SK-N-SH (cell line): Measurements from ENCODE around the gene OTOG. TPM values are rescaled to one million over a fixed set of nuclear protein-coding genes. Genes with fewer than 3 reads are reported as not detected.

Experiments used
- CTCF ChIA-PET: fragments of 300-600, 350-600 bp; formaldehyde crosslinking; extraction: SDS; loops from one replicate; lab custom pipeline; 2021; lab: Yijun Ruan, JAX
- POLR2A ChIA-PET: fragments of 350-600 bp; sonication (Branson Sonifier 250); formaldehyde crosslinking; extraction: SDS; loops from one replicate; lab custom pipeline; 2020; ENCODE audit warnings: antibody characterized with exemption, inconsistent platforms; lab: Yijun Ruan, JAX
- DNase-seq: peaks from one replicate; pipeline ENCODE4 v3.0.0; 2012
- H2AFZ ChIP-seq: fragments of 200-600 bp; sonication (generic); 2 replicates; pipeline ENCODE4 v1.8.1; 2016; ENCODE audit warnings: antibody characterized with exemption, mild to moderate bottlenecking, low read depth
- H3F3A ChIP-seq: fragments of 200-600 bp; sonication (generic); replicated peaks from 2 replicates; pipeline ENCODE3; 2016; ENCODE audit warnings: antibody characterized with exemption, mild to moderate bottlenecking; ENCODE audit not compliant: insufficient read depth
- H3K27ac ChIP-seq, 2 experiments: fragments of 200-500 bp in 1 of 2; fragments of 200-600 bp in 1 of 2; sonication (Bioruptor generic) in 1 of 2; sonication (generic), shearing (Covaris generic) in 1 of 2; 2 replicates each; pipeline versions ENCODE4 v1.5.1 to v1.6.1; 2014 to 2016; ENCODE audit warnings: low read depth in 2 of 2, inconsistent platforms in 1 of 2, low read length in 1 of 2, mild to moderate bottlenecking in 1 of 2, mixed read lengths in 1 of 2
- H3K27me3 ChIP-seq: fragments of 200-600 bp; sonication (generic), shearing (Covaris generic); 2 replicates; pipeline ENCODE4 v1.6.1; 2016; ENCODE audit warnings: mixed run types; ENCODE audit not compliant: insufficient read depth
- H3K36me3 ChIP-seq, 2 experiments: fragments of 200-500 bp in 1 of 2; fragments of 200-600 bp in 1 of 2; sonication (Bioruptor generic) in 1 of 2; sonication (generic) in 1 of 2; replicated peaks in 1 of 2; 2 replicates each; pipeline versions ENCODE3 to v1.5.1; 2014 to 2016; ENCODE audit warnings: low read length in 1 of 2, mild to moderate bottlenecking in 1 of 2; ENCODE audit not compliant: insufficient read depth in 2 of 2, control insufficient read depth in 1 of 2
- H3K4me1 ChIP-seq, 2 experiments: fragments of 200-500 bp in 1 of 2; fragments of 200-600 bp in 1 of 2; sonication (Bioruptor generic) in 1 of 2; sonication (generic), shearing (Covaris generic) in 1 of 2; 2 replicates each; pipeline versions ENCODE4 v1.5.1 to v1.6.1; 2014 to 2016; ENCODE audit warnings: low read depth in 1 of 2, low read length in 1 of 2, mixed run types in 1 of 2; ENCODE audit not compliant: insufficient read depth in 2 of 2, control insufficient read depth in 1 of 2
- H3K4me2 ChIP-seq: fragments of 200-600 bp; sonication (generic), shearing (Covaris generic); 2 replicates; pipeline ENCODE4 v1.6.1; 2017; ENCODE audit warnings: mixed run types
- H3K4me3 ChIP-seq, 2 experiments: fragments of 200-500 bp in 1 of 2; fragments of 200-600 bp in 1 of 2; sonication (Bioruptor generic) in 1 of 2; sonication (generic), shearing (Covaris generic) in 1 of 2; 2 replicates each; pipeline versions ENCODE4 v1.5.1 to v1.8.1; 2014 to 2016; ENCODE audit warnings: low read depth in 2 of 2, inconsistent platforms in 1 of 2, low read length in 1 of 2, mild to moderate bottlenecking in 1 of 2, mixed read lengths in 1 of 2, moderate library complexity in 1 of 2
- H3K79me2 ChIP-seq: fragments of 200-600 bp; sonication (generic); 2 replicates; pipeline ENCODE4 v1.8.1; 2017; ENCODE audit warnings: mild to moderate bottlenecking; ENCODE audit not compliant: insufficient read depth
- H3K9ac ChIP-seq: fragments of 200-600 bp; sonication (generic); 2 replicates; pipeline ENCODE4 v1.6.1; 2017; ENCODE audit warnings: mixed run types
- H3K9me2 ChIP-seq: fragments of 200-600 bp; sonication (generic); 2 replicates; pipeline ENCODE4 v1.6.1; 2017; ENCODE audit warnings: mixed run types
- H3K9me3 ChIP-seq: fragments of 200-600 bp; sonication (generic); 2 replicates; pipeline ENCODE4 v1.6.1; 2017; ENCODE audit warnings: mixed run types, mild to moderate bottlenecking, moderate library complexity
- H4K20me1 ChIP-seq: fragments of 200-600 bp; sonication (generic); 2 replicates; pipeline ENCODE4 v1.6.1; 2017; ENCODE audit warnings: mild to moderate bottlenecking, mixed run types; ENCODE audit not compliant: insufficient read depth
- CHD2 ChIP-seq: fragments of 150-350 bp; IDR thresholded peaks from 2 replicates; pipeline ENCODE4 v1.6.1; 2018; ENCODE audit warnings: low read length; ENCODE audit not compliant: partially characterized antibody
- ELF1 ChIP-seq: IDR thresholded peaks from 2 replicates; pipeline ENCODE4 v1.4.0; 2012
- FOSL2 ChIP-seq: IDR thresholded peaks from 2 replicates; pipeline ENCODE4 v1.4.0; 2012; ENCODE audit warnings: low read depth, mild to moderate bottlenecking, moderate library complexity, borderline replicate concordance
- FOXJ3 ChIP-seq: sonication (generic); formaldehyde crosslinking; IDR thresholded peaks from 2 replicates; pipeline ENCODE4 v1.5.1; 2020; ENCODE audit warnings: mild to moderate bottlenecking, missing genetic modification reagents
- FOXM1 ChIP-seq: IDR thresholded peaks from 2 replicates; pipeline ENCODE4 v1.4.0; 2012; ENCODE audit warnings: low read depth, mild to moderate bottlenecking
- GABPA ChIP-seq: IDR thresholded peaks from 2 replicates; pipeline ENCODE4 v1.4.0; 2012; ENCODE audit warnings: low read depth, mild to moderate bottlenecking
- GATA2 ChIP-seq: sonication (generic); formaldehyde crosslinking; IDR thresholded peaks from 2 replicates; pipeline ENCODE4 v1.5.0; 2020; ENCODE audit warnings: mild to moderate bottlenecking, missing genetic modification reagents
- NFIC ChIP-seq: IDR thresholded peaks from 2 replicates; pipeline ENCODE4 v1.4.0; 2012; ENCODE audit warnings: borderline replicate concordance
- RFX5 ChIP-seq: IDR thresholded peaks from 2 replicates; pipeline ENCODE4 v1.6.1; 2012; ENCODE audit warnings: mild to moderate bottlenecking, improper control_type of control experiment, low read length
- SIN3A ChIP-seq: IDR thresholded peaks from 2 replicates; pipeline ENCODE4 v1.6.1; 2012; ENCODE audit warnings: low read depth, mild to moderate bottlenecking, low read length, moderate library complexity, borderline replicate concordance
- SMC3 ChIP-seq: IDR thresholded peaks from 2 replicates; pipeline ENCODE4 v1.6.1; 2012; ENCODE audit warnings: low read depth, low read length, improper control_type of control experiment
- YY1 ChIP-seq: IDR thresholded peaks from 2 replicates; pipeline ENCODE4 v1.4.0; 2012; ENCODE audit warnings: low read depth, mild to moderate bottlenecking
- WGBS: methylation state at CpG from one replicate; pipeline ENCODE4 v1.1.6; 2017; ENCODE audit warnings: low lambda C conversion rate; 5-methylcytosine and 5-hydroxymethylcytosine counted together
- polyA plus RNA-seq, 3 experiments: library from polyadenylated mRNA; depleted of rRNA; stranded (reverse); fragments of >200 nt; gene quantifications; 2 replicates each; pipeline ENCODE4 v1.2.3, GENCODE V29; 2012
- TF ChIP-seq, protein P1 (sequence below): fragments of 200-600 bp; sonication (generic); IDR thresholded peaks from 2 replicates; pipeline ENCODE4 v1.6.1; 2017; ENCODE audit warnings: antibody characterized with exemption, mild to moderate bottlenecking, moderate library complexity
- TF ChIP-seq, protein P2 (sequence below): IDR thresholded peaks from 2 replicates; pipeline ENCODE4; 2012

Gene OTOG
- polyA plus RNA-seq, 1 of the 3 experiments (the other 2 are of a cell fraction): not detected

DNA sequence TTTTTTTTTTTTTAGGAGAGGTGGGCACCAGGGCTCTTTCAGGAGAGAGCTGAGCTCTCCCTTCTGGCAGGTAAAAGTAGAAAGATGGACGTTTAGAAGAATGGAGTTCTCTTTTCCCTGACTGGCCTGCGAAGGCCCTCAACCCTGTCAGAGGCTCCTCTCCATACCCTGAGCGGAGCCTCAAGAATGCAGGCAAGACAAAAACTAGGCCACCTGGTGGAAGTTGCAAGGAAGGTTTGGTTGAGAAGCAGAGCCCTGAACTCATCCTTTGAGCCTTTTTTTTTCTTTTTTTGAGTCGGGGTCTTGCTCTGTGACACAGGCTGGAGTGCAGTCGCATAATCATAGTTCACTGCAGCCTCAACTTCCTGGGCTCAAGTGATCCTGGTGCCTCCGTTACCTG lies 1.4 kb downstream of the OTOG start:
- no peak overlapping the region for H3K4me2 ChIP-seq
- POLR2A ChIA-PET: no interaction called here
- H3K27ac ChIP-seq: no peak overlapping the region
- 49% methylated on average over 5 of the region's 6 CpGs for whole genome bisulfite sequencing
- H3K79me2 ChIP-seq: no peaks in the 10 kb centered on the region
- CTCF ChIA-PET: interaction anchor here (1.3 to 3.6 kb wide), 3 partner anchors 10 to 20 kb away, joined by 3 to 12 read pairs (median 3); no protein-coding TSS in a partner anchor
- H3K9me3 ChIP-seq: no peaks in the 10 kb centered on the region
- H3K4me1 ChIP-seq: no peaks in the 10 kb centered on the region; a peak in 1 of 4 replicates
- no peak overlapping the region for H3K4me3 ChIP-seq
- no peaks in the 10 kb centered on the region for H3F3A ChIP-seq
- DNase-seq: no peak
- TF ChIP-seq, protein P1, sequence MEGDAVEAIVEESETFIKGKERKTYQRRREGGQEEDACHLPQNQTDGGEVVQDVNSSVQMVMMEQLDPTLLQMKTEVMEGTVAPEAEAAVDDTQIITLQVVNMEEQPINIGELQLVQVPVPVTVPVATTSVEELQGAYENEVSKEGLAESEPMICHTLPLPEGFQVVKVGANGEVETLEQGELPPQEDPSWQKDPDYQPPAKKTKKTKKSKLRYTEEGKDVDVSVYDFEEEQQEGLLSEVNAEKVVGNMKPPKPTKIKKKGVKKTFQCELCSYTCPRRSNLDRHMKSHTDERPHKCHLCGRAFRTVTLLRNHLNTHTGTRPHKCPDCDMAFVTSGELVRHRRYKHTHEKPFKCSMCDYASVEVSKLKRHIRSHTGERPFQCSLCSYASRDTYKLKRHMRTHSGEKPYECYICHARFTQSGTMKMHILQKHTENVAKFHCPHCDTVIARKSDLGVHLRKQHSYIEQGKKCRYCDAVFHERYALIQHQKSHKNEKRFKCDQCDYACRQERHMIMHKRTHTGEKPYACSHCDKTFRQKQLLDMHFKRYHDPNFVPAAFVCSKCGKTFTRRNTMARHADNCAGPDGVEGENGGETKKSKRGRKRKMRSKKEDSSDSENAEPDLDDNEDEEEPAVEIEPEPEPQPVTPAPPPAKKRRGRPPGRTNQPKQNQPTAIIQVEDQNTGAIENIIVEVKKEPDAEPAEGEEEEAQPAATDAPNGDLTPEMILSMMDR: peak; percentile 17; the same call in 1 of the 2 replicates
- no peak for TF ChIP-seq SIN3A
- TF ChIP-seq, all 33 proteins: peak for 1
- Histone ChIP-seq H3K9ac (no peak overlapping the region), H2AFZ (no peak overlapping the region), H3K27me3 (no peaks in the 10 kb centered on the region), H3K36me3 (no peaks in the 10 kb centered on the region), H3K9me2 (no peaks in the 10 kb centered on the region), H4K20me1 (no peaks in the 10 kb centered on the region)

DNA sequence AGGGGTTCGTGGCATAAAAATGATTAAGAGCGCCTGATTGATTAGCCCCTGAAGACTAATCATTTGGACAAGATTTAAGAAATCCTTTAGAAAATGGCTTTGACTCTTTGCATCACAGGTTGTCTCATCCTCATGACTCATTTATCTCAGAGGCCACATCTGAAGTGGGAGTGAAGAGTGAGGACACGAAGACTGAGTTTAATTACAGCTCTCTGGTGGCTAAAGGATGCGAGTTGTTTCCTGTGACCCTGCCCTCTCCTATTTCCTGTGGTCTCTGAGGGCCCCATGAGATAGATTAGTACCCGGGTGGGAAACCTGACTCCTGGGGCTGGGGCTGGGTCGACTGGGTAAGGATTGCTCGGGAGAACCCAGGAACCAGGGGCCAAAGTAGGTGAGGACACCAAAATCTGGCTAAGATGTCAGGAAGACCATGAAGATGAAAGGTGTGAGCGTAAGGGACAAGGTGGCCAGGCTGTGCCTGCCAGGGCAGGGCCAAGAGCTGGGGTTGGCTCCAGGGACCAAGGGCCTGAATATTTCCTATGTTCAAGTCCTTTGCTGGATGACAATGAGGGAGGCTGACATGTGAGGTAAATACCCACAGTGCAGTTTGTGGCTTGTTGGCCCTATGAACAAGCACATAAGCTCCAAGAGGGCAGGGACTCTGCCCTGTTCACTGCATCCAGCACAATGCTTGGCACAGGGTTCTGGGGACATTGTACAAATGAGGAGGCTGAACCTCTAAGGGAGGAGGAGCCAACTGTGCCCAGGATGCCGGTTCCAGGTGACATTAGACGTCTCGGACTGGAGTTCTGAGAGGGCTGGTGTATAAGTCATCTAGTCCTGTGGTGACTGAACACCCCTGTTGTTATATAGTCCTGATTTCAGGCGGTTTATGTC lies 3.6 kb downstream of the OTOG start:
- no peaks in the 10 kb centered on the region; a peak in 1 of 4 replicates for H3K4me1 ChIP-seq
- WGBS: 51% methylated on average over 12 of the region's 12 CpGs
- no peaks in the 10 kb centered on the region for H3K36me3 ChIP-seq
- no peaks in the 10 kb centered on the region for H3K79me2 ChIP-seq
- TF ChIP-seq GABPA: no peak
- TF ChIP-seq CHD2: no peak
- ChIA-PET CTCF (interaction anchor here (1.0 to 1.3 kb wide), 2 partner anchors 14 to 180 kb away, joined by 3 read pairs; no protein-coding TSS in a partner anchor), POLR2A (no interaction called here)
- H3K4me3 ChIP-seq: no peak overlapping the region
- H4K20me1 ChIP-seq: no peaks in the 10 kb centered on the region
- no peak for DNase-seq
- no peaks in the 10 kb centered on the region for H3K9me3 ChIP-seq
- no peak overlapping the region for H3K4me2 ChIP-seq
- no peaks in the 10 kb centered on the region for H3F3A ChIP-seq
- no peak overlapping the region for H3K27ac ChIP-seq
- H3K9me2 ChIP-seq: no peaks in the 10 kb centered on the region
- no peak overlapping the region for H3K9ac ChIP-seq
- no peak overlapping the region for H2AFZ ChIP-seq
- no peaks in the 10 kb centered on the region for H3K27me3 ChIP-seq

DNA sequence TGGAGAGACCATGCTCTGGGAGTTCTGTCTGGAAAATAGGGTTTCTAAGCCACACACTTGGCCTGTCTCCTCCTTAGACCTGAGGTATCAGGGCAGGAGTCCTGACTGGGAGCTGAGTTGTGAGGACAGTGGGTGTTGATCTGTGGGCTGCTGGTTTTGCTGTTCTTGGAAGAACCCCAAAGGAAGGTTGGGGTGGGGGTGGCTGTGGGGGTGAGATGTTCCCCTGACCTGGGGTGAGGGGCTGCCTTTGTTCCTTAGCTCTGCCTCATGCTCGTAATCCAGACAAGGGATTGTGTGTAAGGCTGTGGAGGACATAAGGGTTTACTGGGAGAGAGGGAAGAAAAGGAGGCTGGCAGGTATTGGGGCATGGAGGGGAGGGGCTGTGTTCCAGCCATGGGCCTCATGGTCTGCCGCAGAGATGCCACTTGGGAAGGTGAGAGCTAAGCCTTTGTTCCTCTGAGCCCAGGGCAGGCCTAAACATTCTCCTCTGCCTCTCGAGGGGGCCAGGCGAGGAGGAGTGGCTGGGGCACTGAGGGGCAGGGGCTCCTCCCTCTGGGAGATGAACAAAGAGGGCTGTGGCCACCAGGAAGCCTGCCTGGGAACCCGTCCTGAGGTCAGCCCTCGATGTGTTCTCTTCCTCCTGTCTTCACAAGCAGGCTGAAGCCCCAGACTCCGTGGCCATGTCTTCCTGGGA lies 4.4 kb downstream of the OTOG start:
- no peak overlapping the region for H3K4me3 ChIP-seq
- no peaks in the 10 kb centered on the region for H3K9me3 ChIP-seq
- no peaks in the 10 kb centered on the region for H4K20me1 ChIP-seq
- WGBS: 18% methylated on average over 6 of the region's 7 CpGs
- no peak overlapping the region for H3K9ac ChIP-seq
- no peak for DNase-seq
- H3K27me3 ChIP-seq: no peaks in the 10 kb centered on the region
- no peak overlapping the region for H2AFZ ChIP-seq
- H3F3A ChIP-seq: no peaks in the 10 kb centered on the region
- no peaks in the 10 kb centered on the region for H3K36me3 ChIP-seq
- ChIA-PET CTCF (interaction anchor here (1.0 to 2.1 kb wide), 3 partner anchors 13 to 179 kb away, joined by 3 to 6 read pairs (median 3); no protein-coding TSS in a partner anchor), POLR2A (no interaction called here)
- no peaks in the 10 kb centered on the region for H3K79me2 ChIP-seq
- H3K4me2 ChIP-seq: no peak overlapping the region
- no peaks in the 10 kb centered on the region for H3K9me2 ChIP-seq
- H3K4me1 ChIP-seq: no peaks in the 10 kb centered on the region; a peak in 1 of 4 replicates
- H3K27ac ChIP-seq: no peak overlapping the region
- TF ChIP-seq FOXJ3 (CRISPR knock-in tag): no peak
- TF ChIP-seq YY1: no peak
- no peak for TF ChIP-seq GABPA
- TF ChIP-seq, protein P2, sequence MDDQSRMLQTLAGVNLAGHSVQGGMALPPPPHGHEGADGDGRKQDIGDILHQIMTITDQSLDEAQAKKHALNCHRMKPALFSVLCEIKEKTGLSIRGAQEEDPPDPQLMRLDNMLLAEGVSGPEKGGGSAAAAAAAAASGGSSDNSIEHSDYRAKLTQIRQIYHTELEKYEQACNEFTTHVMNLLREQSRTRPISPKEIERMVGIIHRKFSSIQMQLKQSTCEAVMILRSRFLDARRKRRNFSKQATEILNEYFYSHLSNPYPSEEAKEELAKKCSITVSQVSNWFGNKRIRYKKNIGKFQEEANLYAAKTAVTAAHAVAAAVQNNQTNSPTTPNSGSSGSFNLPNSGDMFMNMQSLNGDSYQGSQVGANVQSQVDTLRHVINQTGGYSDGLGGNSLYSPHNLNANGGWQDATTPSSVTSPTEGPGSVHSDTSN: no peak
- TF ChIP-seq SMC3: no peak
- TF ChIP-seq, protein P1: no peak
- no peak for TF ChIP-seq SIN3A
- TF ChIP-seq FOSL2: no peak
- no peak for TF ChIP-seq GATA2 (CRISPR knock-in tag)
- no peak for TF ChIP-seq FOXM1
- TF ChIP-seq ELF1: no peak
- TF ChIP-seq CHD2: no peak
- TF ChIP-seq NFIC: no peak
- TF ChIP-seq RFX5: no peak
